Raji (cell line): Measurements from ENCODE around the gene ZNF398.

Source experiments
- POLR2A ChIP-seq: IDR thresholded peaks from 2 replicates; pipeline ENCODE4 v1.6.1; 2011; ENCODE audit warnings: low read depth, low read length, control low read depth; ENCODE audit not compliant: insufficient read depth

ZNF398 gene

DNA sequence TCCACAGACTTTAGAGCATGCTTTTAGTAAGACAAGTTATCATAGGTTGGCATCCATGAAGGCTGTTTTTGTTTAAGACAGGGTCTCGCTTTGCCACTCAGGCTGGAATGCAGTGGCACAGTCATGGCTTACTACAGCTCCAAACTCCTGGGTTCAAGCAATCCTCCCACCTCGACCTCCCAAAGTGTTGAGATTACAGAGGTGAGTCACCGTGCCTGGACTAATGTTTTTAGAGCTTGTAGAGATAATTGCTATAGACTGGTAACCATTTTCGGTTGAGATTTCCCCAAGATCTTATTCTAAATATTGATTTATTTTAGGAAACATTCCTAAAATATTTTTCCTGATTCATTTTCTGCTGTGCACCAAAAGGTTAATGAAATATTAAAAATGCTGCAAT, 5.4 kb upstream of the ZNF398 start:
- TF ChIP-seq POLR2A: no peak

DNA sequence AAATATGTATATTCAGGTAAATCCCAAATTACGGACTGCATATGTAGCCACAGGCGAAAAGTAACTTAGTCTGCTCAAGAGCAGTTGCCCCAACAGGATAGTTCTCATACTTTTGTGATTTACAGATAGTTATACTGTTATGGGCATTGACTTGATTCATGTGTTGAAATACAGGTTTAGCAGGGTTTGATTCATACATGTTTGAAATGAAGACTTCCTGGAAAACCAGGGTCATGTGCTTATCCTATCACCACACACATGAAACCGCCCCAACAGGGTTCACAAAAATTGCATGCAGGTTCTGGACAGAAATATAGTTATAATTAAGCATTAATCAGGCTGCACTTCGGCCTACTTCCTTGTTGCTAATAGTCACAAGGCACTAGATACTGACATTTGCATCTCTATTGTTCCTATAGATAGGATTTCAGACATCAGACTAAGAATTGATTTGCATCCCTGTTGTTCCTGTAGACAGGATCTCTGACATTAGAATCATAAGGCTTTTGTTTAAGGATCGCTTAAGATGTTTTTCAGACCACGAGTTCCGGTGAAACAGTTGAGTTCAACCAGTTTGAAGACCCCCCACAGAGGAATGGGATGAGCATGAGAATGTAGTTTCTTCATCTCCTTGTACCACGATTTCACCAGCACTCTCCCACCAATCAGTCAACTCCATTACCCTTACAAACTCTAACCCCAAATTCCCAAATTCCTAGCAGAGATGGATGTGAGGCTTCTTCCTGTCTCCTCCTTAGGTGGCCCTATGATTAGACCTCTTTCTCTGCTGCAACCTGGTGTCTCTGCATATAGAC, 2.0 kb upstream of the ZNF398 start:
- 0 out of 2 replicates have a peak, but pooled peaks have one; percentile 0 for TF ChIP-seq POLR2A

DNA sequence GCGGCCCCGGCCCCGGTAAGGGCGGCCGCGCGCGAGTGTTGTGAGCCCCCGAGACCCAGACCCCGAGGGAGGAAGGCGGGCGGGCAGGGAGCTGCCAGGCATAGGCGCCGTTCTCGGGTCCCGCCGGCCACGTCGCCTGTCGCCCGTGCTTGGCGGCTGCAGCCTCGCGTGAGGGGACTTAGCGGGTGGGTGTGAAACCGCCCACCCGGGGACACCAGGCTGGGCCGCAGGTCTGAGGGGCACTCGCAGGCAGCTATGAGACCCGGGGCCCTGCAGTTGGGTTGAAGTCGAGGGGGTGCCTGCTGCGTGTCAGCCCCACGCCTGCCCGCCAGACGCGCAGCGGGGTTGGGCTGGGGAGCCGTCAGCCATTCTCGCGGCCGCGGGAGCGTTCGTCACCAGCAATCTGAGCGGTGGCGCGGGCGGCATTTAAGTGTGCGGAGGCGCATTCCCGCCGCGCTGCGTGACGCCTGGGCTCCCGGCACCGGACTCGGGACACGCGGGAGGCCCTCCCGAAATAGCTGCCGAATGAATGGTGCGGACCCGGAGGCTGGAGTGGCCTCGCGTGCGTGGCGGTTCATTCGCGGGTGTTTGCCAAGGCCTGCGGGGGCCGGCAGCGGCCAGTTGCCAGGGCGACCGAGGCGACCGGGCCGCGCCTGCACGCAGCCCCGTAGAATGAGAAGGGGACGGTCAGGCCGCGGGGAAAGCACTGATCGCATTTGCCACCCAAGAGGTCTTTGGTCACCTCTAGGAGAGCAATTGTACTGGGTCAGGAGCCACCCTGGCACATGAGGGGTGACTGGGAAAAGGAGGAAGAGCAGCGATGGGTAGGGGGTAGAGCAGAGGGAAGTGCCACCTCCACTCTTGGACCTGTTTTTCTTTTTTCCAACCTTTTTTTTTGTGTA, 750 bp downstream of the ZNF398 start:
- TF ChIP-seq POLR2A: no peak

DNA sequence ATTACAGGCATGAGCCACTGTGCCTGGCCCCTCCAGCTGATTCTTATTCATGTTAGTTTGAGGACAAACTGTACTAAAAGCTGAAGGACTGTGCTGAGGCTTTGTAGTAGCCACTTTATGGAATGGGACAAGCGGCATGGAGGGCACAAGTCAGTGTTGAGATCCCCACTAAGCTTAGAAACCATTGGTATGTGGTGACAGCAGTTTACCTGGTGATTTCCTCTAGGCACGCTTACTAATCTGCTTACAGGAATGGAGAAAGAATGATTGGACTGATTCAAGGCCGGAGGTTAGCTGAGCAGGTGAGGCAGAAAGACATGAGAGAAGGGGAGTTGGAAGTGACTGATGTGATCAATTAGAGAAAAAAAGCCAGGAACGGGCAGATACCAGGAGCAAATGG, 3.7 kb downstream of the ZNF398 start:
- no peak for TF ChIP-seq POLR2A

DNA sequence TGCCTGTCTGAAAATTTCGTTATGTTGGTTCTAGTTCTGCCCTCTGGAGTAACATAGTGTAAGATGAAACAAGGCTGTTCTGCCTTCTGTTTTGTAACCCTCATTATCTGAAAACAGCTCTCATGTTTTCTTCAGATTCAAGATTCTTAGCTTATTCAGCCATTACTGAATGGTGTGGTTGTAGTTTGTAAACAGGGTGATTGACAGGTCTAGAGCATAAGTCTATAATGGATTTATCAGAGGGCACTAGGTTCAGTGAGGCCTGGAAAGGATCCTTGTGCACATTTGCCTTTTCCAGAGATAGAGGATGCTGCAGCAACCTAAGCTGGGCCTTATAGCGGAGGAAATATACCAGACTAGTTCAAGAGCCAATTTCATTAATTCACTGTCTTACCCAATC, 6.1 kb downstream of the ZNF398 start:
- no peak for TF ChIP-seq POLR2A

DNA sequence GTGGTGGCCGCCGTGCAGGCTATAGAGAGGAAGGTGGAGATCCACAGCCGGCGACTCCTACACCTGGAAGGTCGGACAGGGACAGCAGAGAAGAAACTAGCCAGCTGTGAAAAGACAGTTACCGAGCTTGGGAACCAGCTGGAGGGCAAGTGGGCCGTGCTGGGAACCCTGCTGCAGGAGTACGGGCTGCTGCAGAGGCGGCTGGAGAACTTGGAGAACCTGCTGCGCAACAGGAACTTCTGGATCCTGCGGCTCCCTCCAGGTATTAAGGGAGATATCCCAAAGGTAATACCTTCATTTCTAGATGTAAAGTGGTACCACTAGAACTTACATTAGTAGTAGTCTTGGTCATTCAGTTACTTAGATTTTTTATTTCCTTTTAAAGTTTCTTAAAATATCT, 6.8 kb downstream of the ZNF398 start:
- TF ChIP-seq POLR2A: no peak

DNA sequence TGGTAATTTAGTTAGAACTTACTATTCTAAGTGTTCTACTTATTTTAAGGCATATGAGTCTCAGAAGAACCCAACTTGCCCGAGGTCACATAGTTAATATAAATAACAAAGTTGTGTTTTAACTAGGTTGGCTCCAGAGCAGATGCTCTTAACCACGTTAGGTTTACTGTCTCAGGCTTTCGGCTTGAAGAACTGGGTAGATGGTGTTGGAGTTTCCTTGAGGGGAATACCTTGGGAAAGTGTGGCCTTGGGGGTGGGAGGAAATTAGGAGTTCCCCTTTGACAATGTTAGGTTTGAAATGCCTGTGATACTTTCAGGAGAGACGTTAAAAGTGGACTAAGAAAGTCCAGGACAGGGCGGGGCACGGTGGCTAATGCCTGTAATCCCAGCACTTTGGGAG, 9.6 kb downstream of the ZNF398 start:
- no peak for TF ChIP-seq POLR2A

DNA sequence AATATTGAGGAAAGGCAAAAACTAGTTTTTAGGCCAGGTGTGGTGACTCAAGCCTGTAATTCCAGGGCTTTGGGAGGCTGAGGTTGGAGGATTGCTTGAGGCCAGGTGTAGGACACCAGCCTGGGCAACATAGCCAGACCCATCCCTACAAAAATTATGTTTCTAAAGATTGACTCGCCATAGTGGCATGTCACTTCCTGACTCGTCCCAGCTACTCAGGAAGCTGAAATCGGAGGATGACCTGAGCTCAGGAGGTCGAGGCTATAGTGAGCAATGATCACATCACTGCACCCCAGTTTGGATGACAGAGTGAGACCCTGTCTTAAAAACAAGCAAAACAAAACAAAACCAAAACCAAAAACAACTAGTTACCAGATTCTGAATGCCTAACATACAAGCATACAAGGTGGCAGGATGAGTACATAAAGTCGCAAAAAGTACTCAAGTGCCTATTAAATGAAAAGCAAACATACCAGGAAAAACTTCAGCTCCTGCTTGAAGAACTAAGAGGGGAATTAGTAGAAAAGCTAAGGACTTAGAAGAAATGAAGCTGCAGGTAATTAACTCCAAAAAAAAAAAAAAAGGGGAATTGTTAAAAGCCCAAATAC, 14.1 kb downstream of the ZNF398 start:
- no peak for TF ChIP-seq POLR2A

DNA sequence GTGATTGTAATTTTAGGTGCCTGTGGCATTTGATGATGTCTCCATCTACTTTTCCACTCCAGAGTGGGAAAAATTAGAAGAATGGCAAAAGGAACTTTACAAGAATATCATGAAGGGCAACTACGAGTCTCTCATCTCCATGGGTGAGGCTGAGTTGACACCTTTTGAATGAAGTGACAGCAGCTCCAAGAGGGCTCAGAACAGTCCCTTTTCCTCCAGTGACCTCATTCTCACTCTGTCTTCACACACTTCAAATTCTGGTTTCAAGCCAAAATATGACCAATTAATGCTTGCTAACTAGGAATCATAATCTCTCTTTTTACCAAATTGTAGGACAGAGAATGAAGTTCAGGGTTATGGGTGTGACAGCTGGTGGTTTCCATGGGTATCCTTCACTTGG, 18.9 kb downstream of the ZNF398 start:
- no peak for TF ChIP-seq POLR2A

DNA sequence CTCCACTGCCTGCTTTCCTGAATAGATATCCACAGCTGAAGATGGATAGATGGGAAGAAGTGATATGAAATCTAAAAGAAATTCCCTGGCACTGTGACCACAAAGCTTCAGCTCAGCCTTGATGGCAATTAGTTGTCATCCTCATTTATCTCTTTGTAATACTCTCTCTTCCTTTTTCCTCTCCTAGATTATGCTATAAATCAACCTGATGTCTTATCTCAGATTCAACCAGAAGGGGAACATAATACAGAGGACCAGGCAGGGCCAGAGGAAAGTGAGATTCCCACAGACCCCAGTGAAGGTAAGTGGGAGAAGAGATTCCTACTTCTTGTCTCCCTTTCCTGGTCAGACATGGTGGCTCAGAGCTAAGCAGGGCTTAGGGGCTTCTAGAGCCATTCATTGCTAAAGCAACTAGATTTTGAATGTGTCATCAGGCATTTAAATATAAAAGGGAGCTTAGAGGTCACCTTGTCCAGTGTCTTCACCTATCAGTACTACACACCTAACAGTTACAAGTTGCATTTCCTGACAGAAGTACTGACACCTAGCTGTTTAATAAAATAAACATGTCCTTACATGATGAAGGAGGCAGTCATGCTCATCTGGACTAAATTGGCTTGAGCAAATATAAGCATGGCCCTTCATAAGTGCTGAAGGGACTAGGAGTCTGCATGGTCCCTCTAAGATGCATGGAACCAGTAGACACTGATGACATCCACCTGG, 19.5 kb downstream of the ZNF398 start:
- TF ChIP-seq POLR2A: no peak

DNA sequence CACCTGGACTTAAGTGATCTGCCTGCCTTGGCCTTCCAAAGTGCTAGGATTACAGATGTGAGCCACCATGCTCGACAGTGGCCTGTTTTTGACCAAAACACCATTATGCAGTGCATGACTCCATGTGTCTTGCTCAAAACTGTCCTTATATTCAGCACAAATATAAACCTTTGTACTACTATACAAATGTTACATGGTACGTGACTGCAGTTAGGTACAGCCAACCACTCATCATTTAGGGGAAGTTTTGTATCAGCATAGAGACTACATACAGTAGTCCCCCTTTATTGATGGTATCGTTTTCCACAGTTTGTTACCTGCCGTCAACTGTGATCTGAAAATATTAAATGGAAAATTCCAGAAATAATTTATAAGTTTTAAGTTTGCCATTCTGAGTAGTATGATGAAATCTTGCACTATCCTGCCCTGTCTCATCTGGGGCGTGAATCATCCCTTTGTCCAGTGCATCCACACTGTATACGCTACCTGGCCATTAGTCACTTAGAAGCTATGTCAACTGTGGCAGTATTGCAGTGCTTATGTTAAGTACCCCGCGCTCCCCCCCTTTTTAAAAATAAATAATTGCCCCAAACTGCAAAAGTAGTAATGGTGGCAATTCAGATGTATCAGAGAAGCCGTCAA, 24.8 kb downstream of the ZNF398 start:
- TF ChIP-seq POLR2A: no peak

DNA sequence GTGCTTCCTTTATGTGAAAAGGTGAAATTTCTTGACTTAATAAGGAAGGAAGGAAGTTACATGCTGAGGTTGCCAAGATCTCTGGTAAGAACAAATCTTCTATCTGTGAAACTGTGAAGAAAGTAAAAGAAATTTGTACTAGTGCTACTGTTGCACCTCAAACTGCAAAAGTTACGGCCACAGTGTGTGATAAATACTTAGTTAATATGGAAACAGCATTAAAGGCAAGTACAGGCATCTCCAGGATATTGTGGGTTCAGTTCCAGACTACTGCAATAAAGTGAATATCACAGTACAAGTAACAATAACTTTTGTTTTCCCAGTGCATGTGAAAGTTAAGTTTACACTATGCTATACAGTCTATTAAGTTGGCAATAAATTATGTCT, 25.3 kb downstream of the ZNF398 start:
- no peak for TF ChIP-seq POLR2A

DNA sequence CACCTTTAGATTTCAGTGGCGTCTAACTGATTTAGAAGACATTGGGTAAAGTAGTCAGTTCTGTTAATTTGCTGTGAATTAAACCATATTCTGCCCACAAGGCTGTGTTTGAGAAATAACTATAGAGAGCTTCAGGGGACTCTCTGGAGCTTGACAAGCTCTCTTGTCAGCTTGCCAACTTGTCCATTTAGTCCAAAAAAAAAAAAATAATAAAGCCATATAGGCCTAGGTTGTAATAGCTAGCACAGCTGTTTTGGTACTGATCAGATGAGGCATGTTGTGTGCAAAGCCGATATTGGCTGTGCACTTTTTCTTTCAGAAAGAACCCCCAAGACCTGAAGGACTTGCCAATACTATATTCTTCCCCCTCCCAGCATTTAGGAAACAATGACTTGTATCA, 27.9 kb downstream of the ZNF398 start:
- no peak for TF ChIP-seq POLR2A

DNA sequence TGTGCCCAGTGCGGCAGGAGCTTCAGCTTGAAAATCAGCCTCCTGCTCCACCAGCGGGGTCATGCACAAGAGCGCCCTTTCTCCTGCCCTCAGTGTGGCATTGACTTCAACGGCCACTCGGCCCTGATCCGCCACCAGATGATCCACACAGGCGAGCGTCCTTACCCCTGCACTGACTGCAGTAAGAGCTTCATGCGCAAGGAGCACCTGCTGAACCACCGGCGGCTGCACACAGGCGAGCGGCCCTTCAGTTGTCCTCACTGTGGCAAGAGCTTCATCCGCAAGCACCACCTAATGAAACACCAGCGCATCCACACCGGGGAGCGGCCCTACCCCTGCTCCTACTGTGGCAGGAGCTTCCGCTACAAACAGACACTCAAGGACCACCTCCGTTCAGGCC, 32.0 kb downstream of the ZNF398 start:
- TF ChIP-seq POLR2A: no peak

DNA sequence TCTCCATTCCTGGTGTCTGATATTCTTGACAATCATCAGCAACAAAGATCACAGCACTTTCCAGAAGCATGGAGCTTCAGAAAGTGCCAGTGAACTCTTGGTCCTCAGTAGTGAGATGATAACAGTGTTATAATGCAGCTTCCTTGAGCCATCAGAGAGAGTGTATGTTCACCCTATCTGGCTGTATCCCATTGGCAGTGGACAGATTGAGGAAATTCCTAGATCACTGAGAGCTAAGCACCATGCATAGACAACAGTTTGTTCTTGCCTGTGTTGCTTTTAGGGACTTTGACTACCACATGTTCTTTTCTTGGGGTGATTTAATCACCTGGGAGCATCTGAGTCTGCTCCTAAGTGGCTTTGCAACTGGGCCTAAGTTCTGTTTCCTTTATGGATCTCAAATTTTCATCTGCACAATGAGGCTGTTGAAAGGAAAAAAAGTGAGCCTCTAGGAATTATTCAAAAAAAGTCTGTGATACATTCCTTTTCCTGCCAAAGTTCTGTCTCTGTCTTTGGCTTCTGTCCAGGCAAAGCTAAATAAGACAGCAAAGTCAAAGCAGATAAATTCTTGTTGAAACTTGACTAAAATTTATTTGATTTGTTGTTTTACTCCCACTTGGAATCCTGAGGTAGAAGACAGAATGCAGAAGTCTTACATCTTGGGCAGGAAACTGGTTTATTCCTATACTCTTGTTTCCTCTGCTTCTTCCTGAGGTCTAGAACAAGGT, 33.6 kb downstream of the ZNF398 start:
- no peak for TF ChIP-seq POLR2A

DNA sequence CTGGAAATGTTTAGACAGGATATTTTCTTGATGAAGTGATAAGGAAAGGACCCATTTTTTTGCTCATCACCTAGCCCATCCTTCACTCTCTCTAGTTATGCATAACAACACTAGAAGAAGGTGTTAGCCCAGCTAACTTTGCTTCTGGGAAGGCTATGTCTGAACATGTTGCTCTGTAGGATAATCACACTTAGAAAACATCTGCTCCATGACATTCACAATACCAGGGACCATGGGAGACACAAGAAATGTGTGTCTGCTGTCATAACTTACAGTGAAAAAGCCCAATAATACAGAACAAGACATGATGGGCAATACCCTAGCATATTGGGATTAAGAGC, 34.2 kb downstream of the ZNF398 start:
- TF ChIP-seq POLR2A: no peak
